ENCODE measurements around the gene PTPDC1. TPM values are rescaled to one million over a fixed set of nuclear protein-coding genes. Genes with fewer than 3 reads are reported as not detected.

Gene PTPDC1
- total and polyA plus RNA-seq, 2 of the 8 experiments (the other 6 are each of a cell fraction or from before 2014, with no cell fraction given) = 4.1 to 7.3 TPM

DNA sequence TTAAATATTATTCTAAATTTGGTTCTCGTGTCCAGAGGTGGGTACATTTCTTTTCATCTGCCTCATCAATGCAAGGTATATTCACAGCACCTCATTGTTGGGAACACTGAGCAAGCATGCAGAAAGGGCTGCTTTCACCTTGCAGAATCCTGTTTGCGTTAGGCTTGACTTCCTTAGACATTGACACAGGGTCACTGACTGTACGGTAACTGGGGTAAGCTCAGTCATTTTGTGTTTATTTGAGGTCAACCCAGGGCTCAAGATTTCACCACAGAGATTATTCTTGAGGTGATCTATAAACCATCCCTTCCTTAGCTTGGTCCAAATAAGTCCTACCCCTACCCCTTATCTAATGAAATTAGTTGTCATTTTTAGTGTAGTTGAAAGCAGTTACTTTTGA, 1.7 kb upstream of the PTPDC1 start:
- H3K4me2 ChIP-seq (ENCODE audit: insufficient read depth in 1 of 2, low read depth in 2 of 2, low read length in 2 of 2) = no peak overlapping the region
- no peak overlapping the region for H2BK5ac ChIP-seq (ENCODE audit: low read depth, low read length)
- no peak overlapping the region for H3K9ac ChIP-seq (replicated peaks in 1 of 4; ENCODE audit: extremely low read depth in 1 of 4, low read depth in 3 of 4, low read length in 3 of 4)
- no peaks in the 10 kb centered on the region for H3K79me1 ChIP-seq (ENCODE audit: low read depth, low read length)
- H3K23me2 ChIP-seq (ENCODE audit: low read depth, low read length) = no peaks in the 10 kb centered on the region
- no peak overlapping the region for H2BK120ac ChIP-seq (replicated peaks; ENCODE audit: low read depth, low read length)
- H4K8ac ChIP-seq (ENCODE audit: extremely low read depth, insufficient read depth, low read length) = no peak overlapping the region
- no peak overlapping the region for H3K56ac ChIP-seq (replicated peaks; ENCODE audit: insufficient read length, low read depth, low read length)
- no peak overlapping the region for H4K91ac ChIP-seq (replicated peaks; ENCODE audit: insufficient read length, low read length)
- no peak overlapping the region for H2BK12ac ChIP-seq (ENCODE audit: low read depth, low read length)
- TF ChIP-seq TEAD4 (IDR thresholded peaks at IDR 0.05; ENCODE audit: low read depth, low read length) = no peak
- TF ChIP-seq NRF1 (IDR thresholded peaks at IDR 0.05; ENCODE audit: low read depth, low read length) = no peak
- no peak for TF ChIP-seq EZH2 (IDR thresholded peaks at IDR 0.05; ENCODE audit: low read depth, low read length, severe bottlenecking)
- TF ChIP-seq TCF12 (IDR thresholded peaks at IDR 0.05; ENCODE audit: low read depth, low read length) = no peak
- H2AFZ ChIP-seq (ENCODE audit: low read length) = no peak overlapping the region
- H3K36me3 ChIP-seq (ENCODE audit: control insufficient read depth in 2 of 4, insufficient read depth in 4 of 4, low read length in 3 of 4) = no peaks in the 10 kb centered on the region
- H3K9me3 ChIP-seq (ENCODE audit: insufficient read depth in 2 of 2, low read depth in 1 of 2, low read length in 1 of 2) = no peaks in the 10 kb centered on the region
- H3K4me3 ChIP-seq (ENCODE audit: extremely low read depth in 1 of 4, insufficient read depth in 2 of 4, low read depth in 3 of 4, low read length in 4 of 4) = no peak overlapping the region
- ChIA-PET POLR2A (ENCODE audit: partially characterized antibody) (interaction anchor here (0.9 to 2.3 kb wide), 5 partner anchors 12 to 99 kb away, joined by 3 to 11 read pairs (median 4); no protein-coding TSS in a partner anchor), CTCF (ENCODE audit: partially characterized antibody) (interaction anchor here (1.2 to 1.8 kb wide), 9 partner anchors 12 to 131 kb away, joined by 3 to 10 read pairs (median 4); no protein-coding TSS in a partner anchor)
- H3K4me1 ChIP-seq (replicated peaks in 1 of 4; ENCODE audit: control insufficient read depth in 3 of 4, insufficient read depth in 4 of 4, low read length in 3 of 4) = peaks cover 0 to 5% (median 1%) of the 10 kb centered on the region in 4 experiments; a peak in 2 of 7 replicates
- no peaks in the 10 kb centered on the region for H3K79me2 ChIP-seq (ENCODE audit: control insufficient read depth in 1 of 2, insufficient read depth in 2 of 2, low read length in 2 of 2)
- H3K18ac ChIP-seq (ENCODE audit: extremely low read depth, low read length) = no peak overlapping the region
- H2BK20ac ChIP-seq (ENCODE audit: low read length) = no peak overlapping the region
- no peak overlapping the region for H3K14ac ChIP-seq (ENCODE audit: insufficient read length)
- FAIRE-seq (no peak), DNase-seq (ENCODE audit: low read depth in 1 of 2, low spot score in 2 of 2) (no peak)
- no peak overlapping the region for H3K23ac ChIP-seq (ENCODE audit: insufficient read length)
- H3K4ac ChIP-seq (replicated peaks; ENCODE audit: insufficient read length, low read depth, low read length) = no peak overlapping the region
- WGBS, 2 experiments (ENCODE audit: extremely low coverage in 1 of 2, insufficient coverage in 1 of 2, insufficient read length in 1 of 2, insufficient replicate concordance in 2 of 2, low coverage in 1 of 2, low lambda C conversion rate in 2 of 2, missing lambda C conversion rate in 1 of 2) = 90% methylated on average over 3 of the region's 3 CpGs; no CpG with 5 or more reads in 1 of the 2 experiments
- no peak overlapping the region for H4K5ac ChIP-seq (ENCODE audit: insufficient read length, low read depth, low read length)
- no peak overlapping the region for H2AK5ac ChIP-seq (ENCODE audit: low read depth, low read length)
- no peak overlapping the region for H2BK15ac ChIP-seq (ENCODE audit: low read length)
- H3K27me3 ChIP-seq (replicated peaks in 1 of 4; ENCODE audit: control insufficient read depth in 3 of 4, extremely low read depth in 1 of 4, insufficient read depth in 3 of 4, low read length in 3 of 4) = no peaks in the 10 kb centered on the region
- no peak overlapping the region for H3K27ac ChIP-seq (ENCODE audit: low read depth, low read length)
- H4K20me1 ChIP-seq (replicated peaks in 1 of 2; ENCODE audit: control insufficient read depth in 1 of 2, insufficient read depth in 2 of 2, low read length in 2 of 2) = no peaks in the 10 kb centered on the region
